SK-N-SH (cell line): ENCODE measurements around the gene OCSTAMP. TPM values are rescaled to one million over a fixed set of nuclear protein-coding genes. Genes with fewer than 3 reads are reported as not detected.

Experiments used
- polyA plus RNA-seq, 3 experiments: library from polyadenylated mRNA; depleted of rRNA; stranded (reverse); fragments of >200 nt; gene quantifications; 2 replicates each; pipeline ENCODE4 v1.2.3, GENCODE V29; 2012

OCSTAMP gene
- polyA plus RNA-seq, 1 of the 3 experiments (the other 2 are of a cell fraction) = not detected

Other genes with a start within 250 kb of the OCSTAMP start
- gene CDH22, start 242.2 kb downstream of the OCSTAMP start, polyA plus RNA-seq (2012; rRNA removed) = 0.03 TPM in 1 of 2 replicates, not detected in the other
- 32.1 and 38.5 TPM in 2 replicates for gene ELMO2, start 144.0 kb downstream of the OCSTAMP start, polyA plus RNA-seq (2012; rRNA removed)
- 4.5 and 5.5 TPM in 2 replicates for gene ZNF334, start 37.1 kb downstream of the OCSTAMP start, polyA plus RNA-seq (2012; rRNA removed)
- 0.10 and 0.21 TPM in 2 replicates for gene SLC13A3, start 100.8 kb upstream of the OCSTAMP start, polyA plus RNA-seq (2012; rRNA removed)
- gene TP53RK, start 138.8 kb upstream of the OCSTAMP start, polyA plus RNA-seq (2012; rRNA removed) = 5.4 and 5.5 TPM in 2 replicates
- 12.6 and 14.1 TPM in 2 replicates for gene SLC2A10, start 159.0 kb upstream of the OCSTAMP start, polyA plus RNA-seq (2012; rRNA removed)